Stimulated activated CD4-positive, alpha-beta T cell treated with anti-CD3 and anti-CD28 coated beads, Interleukin-2, amount 100 ng/mL, for 24 hours (primary cell): ENCODE results near the gene COL23A1.

ENCODE experiments used
- DNase-seq, 2 donors: peaks; one replicate each; pipeline ENCODE4 v3.0.0-alpha.2; 2020

COL23A1 gene

DNA sequence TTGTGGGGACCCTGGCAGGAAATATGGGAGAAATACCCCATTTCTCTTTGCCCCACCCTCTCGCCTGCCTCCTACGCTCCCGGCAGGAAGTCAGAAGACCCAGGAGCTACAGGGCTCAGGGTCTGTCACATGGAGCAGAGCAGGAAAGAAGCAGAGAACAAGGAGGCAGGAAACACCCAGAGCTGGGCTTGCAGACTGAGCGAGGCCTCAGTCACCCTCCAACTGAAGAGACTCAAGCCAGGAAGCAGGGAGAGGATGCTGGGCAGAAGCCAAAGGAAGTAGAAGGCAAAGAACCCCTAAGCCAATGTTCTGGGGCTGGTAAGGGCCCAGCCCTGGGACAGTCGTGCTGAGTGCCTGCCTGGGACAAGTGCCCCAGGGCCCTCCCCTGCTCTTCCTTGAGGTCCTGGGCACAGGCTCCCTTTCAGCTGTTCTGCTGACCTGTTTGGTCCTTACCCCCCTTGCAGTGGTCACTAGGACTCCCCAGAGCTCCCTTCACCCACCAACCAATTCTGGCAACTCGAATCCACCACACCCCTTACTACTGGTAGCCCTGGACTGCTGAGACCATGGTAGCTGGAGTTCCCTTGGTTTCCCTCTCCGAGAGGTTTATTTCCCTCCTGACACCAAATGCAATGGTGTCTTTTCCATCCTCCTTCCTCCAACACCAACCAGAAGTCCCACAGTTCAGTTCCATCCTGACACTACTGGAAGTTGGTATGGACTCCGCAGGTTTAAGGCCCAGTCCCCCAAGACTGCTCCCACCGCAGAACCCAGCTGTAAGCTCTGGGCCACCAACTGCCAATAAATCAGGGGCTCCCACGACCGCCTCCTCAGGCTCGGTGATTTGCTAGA, 157.5 kb downstream of the COL23A1 start:
- DNase-seq: peak in 1 of 2 donors; percentile 9

DNA sequence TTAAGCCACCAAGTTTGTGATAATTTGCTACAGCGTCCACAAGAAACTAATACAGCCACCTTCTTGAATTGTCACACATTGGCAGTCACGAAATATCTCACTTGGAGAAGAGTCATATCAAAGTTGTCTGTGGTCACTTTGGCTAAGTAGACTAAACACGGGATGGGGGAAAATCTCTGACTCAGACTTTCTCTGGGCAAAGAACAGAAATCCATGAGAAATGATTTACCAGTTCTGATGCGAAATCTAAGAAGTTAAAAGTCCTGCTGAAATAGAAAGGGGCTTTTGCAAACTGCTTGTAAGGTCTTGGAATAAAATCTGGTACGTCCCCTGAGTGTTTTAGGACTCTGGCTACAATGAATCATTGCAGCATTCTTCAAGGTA, 158.4 kb downstream of the COL23A1 start:
- no peak for DNase-seq

DNA sequence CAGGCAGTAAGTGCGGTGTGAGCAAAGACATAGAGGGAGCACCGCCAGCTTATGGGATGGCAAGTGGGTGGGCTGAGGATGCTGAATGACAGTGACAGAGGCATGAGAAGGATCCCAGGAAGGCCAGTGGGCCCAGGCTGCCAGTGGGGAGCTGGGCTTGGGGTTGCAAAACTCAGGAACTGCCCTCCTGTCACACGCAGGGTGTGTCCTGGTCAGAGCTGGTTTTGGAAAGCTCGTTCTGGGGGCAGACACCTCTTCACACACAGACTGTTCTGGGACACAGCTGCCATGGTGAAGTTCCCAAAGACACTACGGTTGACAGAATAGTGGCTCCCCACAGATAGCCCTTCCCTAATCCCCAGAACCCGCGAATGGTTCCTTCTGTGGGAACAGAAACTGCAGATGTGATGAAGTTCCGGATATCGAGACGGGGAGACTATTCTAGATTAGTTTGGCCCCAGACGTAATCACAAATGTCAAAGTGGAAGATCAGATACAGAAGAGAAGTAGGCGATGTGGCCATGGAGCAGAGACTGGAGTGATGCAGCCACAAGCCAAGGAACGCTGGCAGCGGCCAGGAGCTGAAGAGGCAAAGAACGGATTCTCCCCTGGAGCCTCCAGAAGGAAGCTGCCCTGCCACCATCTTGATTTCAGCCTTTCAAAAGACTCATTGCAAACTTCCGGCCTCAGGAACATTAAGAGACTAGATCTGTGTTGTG, 159.0 kb downstream of the COL23A1 start:
- DNase-seq: peak in 1 of 2 donors; percentile 11

DNA sequence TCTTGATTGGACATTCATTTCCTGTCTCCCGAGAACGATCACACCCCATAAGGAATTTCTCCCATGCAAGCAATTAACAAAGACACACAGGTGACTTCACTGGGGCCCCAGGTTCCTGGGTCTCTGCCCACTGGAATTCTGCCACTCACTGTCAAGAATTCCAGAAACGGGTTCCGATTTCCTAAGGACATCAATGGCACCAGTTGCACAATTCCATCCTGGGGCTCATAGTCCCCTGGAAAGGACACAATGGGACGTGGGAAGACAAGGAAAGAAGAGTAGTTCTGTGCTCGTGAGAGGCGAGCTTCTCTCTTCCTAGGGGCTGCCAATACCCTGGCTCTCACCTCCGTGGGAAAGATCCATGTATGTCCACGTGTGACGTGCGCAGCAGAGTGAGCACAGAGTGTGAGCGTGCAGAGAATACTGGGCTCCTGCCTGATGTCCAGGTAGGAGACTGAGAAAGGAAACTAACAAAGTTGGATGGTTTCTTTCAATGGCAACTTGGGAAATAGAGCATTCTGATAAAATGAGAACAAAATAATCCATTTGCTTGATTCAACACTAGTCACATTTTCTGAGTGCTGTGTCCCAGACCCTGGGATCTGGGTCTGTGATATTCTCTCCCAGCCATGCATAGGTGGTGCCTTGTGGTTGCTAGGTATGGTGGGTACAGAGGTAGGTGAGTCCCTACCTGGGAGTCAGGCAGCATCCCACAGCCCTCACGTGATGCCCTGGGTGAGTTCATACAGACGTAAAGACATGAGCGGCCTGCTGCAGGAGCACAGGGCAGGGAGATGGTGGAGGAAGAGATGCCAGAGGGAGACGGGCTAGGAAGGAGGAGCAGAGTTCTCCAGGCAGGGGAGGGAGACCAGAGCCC, 159.8 kb downstream of the COL23A1 start:
- DNase-seq: peak in 1 of 2 donors; percentile 11

DNA sequence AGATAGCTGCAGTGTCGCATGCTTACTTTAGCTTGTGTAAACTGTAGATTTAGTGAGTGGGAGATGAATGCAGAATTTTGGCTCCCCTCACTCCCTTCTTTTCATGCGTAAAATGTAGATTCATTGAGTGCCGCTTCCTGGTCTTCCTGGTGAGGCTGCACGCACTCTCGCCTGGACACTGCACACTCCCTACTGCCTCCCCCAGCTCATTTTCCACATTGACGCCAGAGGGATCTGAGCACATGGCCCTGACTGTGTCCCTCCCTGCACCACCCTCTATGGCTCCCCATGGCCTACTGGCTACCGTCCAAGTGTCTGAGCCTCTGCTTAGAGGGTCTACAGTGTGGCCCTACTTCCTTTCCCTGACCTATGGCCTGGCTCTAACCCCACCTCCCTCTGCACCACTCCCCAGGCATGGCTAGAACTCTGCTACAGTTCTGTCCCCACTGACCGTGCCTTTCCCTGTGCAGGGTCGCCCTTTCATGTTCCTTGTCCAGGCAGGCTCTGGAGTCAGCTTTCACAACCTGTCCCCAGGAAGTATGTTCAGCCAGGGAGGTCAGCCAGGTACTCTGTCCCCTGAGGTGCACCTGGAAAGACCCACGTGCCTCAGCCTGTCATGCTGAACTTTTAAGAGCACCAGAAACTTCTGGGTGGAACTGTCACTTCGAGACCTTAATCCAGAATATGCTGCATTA, 160.6 kb downstream of the COL23A1 start:
- DNase-seq: peak in 1 of 2 donors; percentile 4

DNA sequence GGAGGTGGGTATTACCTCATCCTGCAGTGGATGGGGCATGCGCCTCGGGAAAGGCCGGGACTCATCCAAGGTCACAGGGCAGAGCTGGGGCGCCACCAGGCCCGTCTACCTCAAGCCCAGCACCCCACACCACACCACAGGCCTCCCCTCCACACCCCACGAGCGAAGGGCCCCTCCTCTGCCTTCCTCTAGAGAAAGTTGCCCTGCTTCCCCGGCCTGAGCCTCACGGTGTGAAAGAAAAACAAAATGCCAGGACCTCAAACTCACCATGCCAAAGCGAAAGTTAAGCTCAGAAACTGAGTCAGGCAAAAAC, 161.1 kb downstream of the COL23A1 start:
- DNase-seq: peak in 1 of 2 donors; percentile 9

DNA sequence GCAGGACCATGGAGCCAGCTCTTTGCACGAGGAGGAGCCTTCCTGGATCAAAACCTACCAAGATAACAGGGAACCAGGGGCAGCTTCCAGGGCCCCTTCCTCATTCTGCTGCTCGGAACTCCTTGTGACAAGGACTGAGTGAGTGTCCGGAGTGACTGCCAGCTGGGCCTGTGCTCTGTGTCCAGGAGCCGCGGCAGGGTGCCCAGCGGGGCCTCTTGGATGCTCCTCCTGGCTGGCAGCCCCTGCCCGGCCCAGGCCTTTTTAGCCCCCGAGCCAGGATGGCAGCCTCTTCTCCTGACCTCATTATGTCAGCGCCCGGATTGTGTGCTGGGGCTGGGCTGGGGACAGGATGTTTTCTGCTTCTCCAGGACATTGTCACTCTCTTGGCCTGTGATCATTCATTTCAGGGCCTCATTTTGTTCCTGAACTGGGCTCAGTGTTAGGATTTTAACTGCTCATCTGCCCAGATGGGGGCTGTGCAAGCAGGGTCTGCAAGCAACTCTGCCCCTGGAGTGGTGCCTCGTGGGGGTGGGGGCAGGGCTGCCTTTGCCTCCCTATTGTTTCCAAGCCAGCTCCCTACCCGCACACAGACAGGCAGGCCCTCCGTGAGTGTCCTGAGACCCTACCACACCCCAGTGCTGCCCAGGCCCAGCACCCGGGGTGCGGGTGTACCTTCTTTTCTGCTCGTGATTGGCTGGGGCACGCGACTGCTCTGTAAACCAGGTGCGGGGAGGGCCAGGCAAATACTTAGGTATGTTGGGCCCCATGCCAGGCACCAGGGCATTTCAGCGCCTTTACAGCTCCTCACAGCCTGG, 161.6 kb downstream of the COL23A1 start:
- DNase-seq: peak in 1 of 2 donors; percentile 12

DNA sequence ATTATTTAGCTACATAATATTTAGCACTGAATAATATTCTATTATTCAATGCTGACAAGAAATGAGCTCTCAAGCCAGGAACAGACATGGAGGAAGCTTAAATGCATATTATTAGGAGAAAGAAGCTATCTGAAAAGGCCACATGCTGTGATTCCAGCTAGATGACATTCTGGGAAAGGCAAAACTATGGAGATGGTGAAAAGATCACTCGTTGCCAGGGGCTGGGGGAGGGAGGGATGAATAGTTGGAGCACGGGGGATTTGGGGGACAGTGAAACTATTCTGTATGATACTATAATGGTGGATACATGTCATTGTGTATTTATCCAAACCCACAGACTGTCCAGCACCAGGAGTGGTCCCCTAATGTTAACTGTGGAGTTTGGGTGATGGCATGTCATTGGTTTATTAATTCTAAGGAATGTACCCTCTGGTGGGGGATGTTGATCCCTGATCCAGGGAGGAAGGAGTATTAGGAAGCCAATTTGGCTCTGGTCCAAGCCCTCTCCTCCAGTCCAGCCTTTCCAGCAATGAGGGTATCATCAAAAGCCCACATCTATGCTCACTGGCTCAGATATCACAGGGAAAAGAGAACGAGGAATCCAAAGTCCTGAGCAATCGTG, 162.5 kb downstream of the COL23A1 start:
- DNase-seq: peak in 1 of 2 donors; percentile 4

DNA sequence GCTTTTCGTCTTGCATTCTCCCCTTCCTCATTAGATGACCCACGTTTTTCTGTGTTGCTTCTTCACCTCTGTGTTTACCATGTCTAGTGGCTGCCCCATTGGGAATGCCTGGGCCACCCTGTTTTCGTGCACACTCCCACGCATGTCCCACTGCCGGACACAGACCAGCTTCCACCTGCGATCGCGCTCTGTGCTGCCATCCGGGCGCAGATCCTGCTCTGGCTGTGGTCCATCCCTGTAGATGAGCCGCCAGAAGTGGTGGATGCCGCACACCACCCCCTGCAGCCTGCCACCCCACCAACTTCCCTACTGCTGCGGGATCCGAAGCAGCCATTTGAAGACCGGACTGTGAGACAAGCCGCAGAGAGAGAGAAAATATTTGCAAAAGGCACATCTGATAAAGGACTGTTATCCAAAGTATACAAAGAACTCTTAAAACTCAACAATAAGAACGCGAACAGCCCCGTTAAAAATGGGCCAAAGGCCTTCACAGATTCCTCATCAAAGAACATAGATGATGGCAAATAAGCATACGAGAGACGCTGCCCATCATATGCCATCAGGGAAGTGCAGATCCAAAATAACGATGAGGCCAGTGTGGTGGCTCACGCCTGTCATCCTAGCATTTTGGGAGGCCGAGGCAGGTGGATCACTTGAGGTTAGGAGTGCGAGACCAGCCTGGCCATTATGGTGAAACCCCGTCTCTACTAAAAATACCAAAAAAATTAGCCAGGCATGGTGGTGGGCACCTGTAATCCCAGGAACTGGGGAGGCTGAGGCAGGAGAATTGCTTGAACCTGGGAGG, 163.7 kb downstream of the COL23A1 start:
- no peak for DNase-seq

DNA sequence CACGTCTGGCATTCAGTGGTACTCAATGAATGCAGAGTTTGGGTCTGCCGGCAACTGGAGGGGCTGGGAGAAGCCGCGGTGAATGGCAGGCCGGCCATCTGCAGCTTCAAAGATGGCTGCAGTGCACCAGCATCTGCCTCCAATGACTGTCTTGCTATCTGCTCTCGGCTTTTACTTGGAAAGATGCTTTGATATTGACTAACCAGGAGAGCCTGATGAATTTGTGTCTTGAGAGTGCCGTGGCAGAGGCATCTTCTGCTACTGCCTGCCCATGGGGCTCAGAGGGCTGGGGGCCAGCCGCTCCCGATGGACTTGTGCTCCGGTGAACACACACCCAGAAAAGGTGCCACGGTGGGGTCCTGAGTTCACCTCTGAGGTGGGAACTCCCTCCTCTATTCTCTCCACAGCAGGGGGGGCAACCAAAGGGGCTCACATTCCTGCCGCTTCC, 164.5 kb downstream of the COL23A1 start:
- no peak for DNase-seq

DNA sequence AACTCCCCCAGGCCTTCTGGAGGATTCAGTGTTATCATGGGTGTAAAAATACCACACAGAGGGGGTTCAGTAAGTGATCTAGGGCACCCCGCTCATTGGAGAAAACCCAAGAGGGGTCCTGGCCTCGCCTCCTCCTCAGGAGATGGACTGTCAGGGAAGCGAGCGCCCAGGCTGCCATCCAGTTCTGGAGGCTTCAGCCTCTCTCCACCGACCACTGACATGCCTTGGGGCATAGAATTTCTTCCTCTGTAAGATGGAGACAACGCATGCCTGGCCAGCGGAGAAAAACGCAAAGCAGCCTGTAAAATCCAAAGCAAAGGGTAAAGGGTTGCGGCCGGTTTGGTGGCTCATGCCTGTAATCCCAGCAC, 165.4 kb downstream of the COL23A1 start:
- DNase-seq: no peak

DNA sequence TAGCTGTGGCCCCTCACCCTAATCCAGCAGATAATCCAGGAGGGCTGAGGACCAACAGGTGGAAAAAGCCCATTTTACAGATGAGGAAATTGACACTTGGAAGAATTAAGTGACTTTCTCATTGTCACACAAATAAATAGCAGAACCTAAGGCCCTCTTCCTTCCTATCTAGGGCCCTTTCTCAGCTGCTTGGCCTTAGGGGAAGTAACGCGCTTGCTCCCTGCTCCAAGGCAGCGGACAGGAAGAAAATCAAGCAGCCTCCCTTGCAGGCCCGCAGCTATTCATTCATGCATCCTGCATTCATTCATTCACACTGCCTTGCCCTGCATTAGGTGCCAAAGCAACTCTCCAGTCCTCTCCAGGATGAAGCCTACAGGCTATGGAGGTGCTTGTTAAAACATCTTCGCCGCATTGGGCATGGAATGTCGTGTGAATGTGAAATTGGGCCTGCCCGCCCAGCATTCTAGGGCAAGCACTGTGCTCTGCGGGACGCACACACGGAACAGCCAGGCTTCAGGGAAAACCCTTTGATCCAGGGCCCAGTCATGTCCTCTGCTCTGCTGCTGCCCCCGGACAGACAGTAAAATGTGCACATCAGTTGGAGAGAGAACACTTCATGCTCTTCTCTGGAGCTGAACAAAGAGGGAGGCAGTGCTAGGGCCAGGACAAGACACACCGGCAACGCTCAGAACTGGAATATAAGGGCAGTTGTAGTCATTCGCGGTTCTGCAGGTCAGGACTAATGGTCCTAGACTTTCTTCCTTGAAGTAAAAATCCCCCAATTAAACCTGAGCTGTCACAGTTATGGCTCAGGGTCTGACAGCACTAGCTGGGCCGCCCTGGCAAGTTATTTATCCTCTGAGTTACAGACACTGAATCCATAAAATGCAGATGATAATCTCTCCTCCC, 166.0 kb downstream of the COL23A1 start:
- peak in 1 of 2 donors; percentile 4 for DNase-seq

DNA sequence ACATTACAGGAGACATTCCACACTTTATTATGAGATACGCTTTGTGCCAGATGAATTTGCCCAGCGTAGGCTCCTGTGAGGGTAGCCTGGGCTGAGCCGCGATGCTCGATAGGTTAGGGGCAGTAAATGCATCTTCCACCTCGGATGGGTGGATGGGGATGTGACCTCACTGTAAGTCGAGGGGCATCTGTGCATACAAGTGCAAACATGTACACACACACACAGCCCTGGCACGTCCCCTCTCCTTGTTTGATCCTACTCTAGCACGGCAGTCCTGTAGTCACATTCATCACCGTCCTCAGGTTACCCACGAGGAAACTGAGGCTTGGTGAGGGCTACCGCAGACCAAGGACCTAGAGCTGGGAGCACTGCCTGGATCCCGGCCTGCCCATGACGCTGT, 166.8 kb downstream of the COL23A1 start:
- peak in 1 of 2 donors; percentile 6 for DNase-seq

DNA sequence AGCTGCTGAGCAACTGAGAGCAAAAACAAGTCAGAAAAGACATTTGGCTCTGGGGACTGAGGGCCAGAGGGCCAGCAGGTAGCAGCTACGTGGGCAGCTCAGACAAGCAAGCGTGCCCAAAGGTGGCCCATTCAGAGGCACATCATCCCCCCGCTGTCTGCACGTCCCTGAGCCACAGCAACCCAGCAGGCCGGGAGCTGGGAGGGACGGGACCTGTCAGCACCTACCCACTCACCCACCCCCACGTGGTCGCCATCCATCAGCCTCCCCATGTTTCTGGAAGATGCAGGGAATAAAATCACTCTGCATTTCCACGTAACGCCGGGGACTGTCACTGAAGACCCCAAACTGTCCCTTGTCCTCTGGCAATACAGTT, 167.8 kb downstream of the COL23A1 start:
- DNase-seq: no peak

DNA sequence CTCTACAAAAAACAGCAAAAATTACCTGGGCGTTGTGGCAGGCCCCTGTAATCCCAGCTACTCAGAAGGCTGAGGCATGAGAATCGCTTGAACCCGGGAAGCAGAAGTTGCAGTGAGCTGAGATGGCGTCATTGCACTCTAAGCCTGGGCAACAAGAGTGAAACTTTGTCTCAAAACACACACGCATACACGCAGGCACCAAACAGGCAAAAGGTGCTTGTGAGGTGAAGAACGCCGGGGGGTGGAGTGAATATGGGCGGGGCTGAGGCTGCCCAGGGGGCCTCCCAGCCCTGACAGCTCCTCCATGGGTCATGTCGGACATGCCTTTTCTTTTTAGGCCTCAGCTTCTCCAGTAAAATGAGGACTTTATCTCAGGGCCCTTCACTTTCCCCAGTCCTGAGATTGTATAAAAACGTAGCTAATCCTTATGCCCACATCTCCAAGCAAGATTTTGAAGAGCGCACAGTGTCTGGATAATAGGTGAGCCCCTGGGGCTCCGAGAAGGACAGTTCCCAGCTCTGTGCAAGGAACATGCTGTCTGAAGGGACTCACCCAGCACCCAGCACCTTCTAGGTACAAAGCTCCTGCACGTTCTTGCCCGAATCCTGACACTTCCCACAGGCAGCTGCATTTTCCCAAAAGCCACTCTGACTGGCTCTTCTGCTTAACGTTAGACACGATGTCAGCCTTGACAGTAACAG, 168.3 kb downstream of the COL23A1 start:
- no peak for DNase-seq

DNA sequence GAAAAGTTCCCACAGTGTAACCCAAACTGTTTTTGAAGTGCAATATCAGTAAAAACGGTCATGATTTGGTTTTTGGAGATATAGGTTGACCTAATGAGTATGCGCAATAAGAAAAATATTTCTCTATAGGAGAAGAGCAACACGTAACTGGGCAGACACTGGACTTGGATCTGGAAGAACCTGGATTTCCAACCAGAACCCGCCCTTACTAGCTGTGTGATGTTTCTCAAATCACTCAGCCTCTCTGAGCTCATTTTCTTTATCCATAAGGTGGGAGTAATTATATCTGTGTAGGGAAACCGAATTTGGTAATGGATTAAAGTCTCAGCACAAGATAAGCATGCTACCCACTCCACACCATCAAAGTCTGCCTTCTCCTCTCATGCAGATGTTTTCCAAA, 169.1 kb downstream of the COL23A1 start:
- no peak for DNase-seq

DNA sequence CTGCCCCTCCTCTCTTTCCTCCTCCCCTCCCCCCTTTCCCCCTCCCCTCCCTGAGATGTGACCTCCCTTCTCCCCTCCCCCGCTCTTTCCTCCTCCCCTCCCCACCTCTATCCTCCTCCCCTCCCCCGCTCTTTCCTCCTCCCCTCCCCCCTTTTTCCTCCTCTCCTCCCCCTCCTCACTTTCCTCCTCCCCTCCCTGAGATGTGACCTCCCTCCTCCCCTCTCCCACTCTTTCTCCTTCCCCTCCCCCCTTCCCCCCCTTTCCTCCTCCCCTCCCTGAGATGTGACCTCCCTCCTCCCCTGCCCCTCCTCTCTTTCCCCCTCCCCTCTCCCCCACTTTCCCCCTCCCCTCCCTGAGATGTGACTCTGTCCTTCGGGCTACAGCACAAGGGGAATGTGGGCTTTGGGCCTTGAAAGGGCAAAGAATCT, 169.8 kb downstream of the COL23A1 start:
- DNase-seq: no peak

DNA sequence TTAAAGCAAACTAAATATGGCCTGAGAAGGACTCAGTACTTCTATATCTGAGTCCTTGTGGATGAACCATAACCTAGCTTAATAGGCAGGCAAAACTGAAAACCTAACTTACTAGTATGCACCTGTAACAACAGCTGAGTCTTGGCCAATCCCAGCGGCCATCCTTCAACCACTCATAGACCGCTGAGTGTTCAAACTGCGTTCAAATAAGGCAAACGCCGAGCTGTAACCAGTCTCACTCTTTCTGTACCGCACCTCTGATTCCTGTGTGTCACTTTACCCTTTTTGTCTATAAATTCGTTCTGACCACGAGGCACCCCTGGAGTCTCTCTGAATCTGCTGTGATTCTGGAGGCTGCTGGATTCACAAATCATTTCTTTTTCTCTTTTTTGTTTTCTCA, 170.5 kb downstream of the COL23A1 start:
- DNase-seq: no peak

DNA sequence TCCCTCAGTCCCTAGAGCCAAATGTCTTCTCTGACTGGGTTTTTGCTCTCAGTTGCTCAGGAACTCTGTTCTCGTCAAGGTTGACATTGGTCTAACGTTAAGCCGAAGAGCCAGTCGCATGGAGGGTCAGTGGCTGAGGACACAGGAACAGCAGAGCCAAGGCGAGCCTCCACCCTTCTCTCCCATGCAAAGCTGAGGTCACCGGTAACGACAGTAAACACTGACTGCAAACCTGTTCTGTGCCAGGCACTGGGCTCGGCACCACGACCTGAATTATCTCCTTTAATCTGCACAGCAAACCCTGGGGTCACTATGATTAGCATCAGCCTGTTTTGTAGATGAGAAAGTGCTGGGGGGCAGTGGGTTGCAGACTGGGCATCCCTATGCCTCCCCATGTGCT, 171.0 kb downstream of the COL23A1 start:
- no peak for DNase-seq
